Subcutaneous adipose tissue (tissue), 4 donors: ENCODE data around the gene TPM3. TPM values are rescaled to one million over a fixed set of nuclear protein-coding genes. Genes with fewer than 3 reads are reported as not detected.

ENCODE experiments used
- CTCF ChIP-seq: fragments of 450-650 bp; IDR thresholded peaks from one replicate; pipeline ENCODE4 v1.5.1; 2016; ENCODE audit warnings: low read depth, mild to moderate bottlenecking, control low read depth, antibody characterized with exemption, moderate library complexity
- small RNA-seq: library from RNA; depleted of rRNA; stranded (forward); fragments of <200 nt; gene quantifications from one replicate; pipeline ENCODE3, GENCODE V24; 2016
- total RNA-seq, 4 donors: library from RNA; depleted of rRNA; stranded (reverse); fragments of >200 nt; gene quantifications; one replicate each; pipeline ENCODE4 v1.1.0, GENCODE V29; 2016

TPM3 gene
- total RNA-seq, 4 donors from 2014 or later = 208 to 305 (median 294) TPM

DNA sequence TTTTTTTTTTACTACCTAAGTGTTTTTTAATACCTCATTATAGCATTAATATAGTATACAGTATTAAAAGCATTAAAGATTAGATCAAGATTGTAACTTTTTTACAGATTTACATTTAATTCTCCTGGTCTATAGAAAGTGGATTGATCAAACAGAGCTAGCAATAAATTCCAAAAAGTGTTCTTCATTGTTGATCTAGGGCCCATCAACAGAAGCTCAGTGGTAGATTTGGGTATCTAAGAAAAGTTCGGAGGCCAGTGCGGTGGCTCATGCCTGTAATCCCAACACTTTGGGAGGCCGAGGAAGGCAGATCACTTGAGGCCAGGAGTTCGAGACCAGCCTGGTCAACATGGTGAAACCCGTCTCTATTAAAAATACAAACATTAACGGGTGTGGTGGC is 49.5 kb downstream of the TPM3 start:
- TF ChIP-seq CTCF = no peak

DNA sequence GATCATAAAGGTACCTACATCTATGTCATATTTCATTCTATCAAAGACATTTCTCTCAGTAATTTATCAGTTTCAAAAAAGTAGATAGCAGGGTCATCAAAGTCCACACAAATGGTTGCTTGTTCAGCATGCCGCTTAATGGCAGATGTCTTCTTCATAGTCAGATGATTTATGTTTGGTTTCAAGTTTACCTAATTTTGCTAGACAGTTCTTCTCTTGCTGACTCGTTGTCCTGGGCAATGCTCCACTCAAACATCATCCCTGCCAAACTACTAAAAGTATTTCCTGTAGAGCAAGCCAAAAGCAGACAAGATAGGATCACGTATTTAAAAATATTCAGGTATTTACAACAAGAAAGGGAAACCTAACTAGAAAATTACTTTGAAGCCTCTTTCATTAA is 50.7 kb downstream of the TPM3 start:
- TF ChIP-seq CTCF = no peak

- TF ChIP-seq CTCF = no peak
Observed at GRCh38 chr1:154137888-154138287, 54.0 kb downstream of the TPM3 start.

DNA sequence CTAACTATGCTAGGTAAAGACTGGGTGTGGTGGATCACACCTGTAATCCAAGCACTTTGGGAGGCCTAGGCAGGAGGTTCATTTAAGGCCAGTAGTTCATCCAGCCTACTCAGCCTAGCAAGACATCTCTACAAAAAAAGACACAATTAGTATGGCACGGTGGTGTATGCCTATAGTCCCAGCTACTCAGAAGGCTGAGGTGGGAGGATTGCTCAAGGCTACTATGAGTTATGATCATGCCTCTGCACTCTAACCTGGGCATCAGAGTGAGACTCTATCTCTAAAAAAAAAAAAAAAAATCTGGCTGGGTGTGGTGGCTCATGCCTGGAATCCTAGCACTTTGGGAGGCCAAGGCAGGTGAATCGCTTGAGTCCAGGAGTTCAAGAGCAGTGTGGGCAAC is 58.6 kb downstream of the TPM3 start:
- TF ChIP-seq CTCF = no peak

GRCh38 chr1:154129391-154129970 is 62.4 kb downstream of the TPM3 start:
- no peak for TF ChIP-seq CTCF

DNA sequence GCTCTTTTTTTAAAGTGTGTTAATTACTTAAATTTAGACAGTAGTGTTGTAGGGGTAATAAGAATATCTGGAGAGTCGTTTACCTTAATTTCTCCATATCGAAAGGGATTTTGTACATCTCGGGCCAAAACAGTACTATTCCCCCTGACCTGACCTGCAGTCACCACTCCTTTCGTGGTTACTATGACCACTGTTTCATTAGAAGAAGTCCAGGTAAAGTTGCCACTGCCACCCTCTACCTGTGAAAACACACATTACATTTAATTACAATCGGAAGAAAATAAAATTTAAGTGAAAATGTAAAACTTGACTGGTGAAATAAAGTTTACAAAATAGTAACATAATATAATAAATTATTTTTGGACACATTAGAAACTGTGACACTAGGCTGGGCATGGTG is 74.3 kb downstream of the TPM3 start:
- no peak for TF ChIP-seq CTCF

GRCh38 chr1:154115180-154115579 is 76.7 kb downstream of the TPM3 start:
- no peak for TF ChIP-seq CTCF

Small RNAs within 50 kb of the gene (small RNA-seq; reads per million reads assigned to genes)
- 1.6 reads per million, percentile 23 among the genes with 10 or more reads in this experiment for gene MIR190B

Other genes with a start within 250 kb of the TPM3 start
- 10 to 100 TPM; 33.8 to 67.6 (median 43.6) TPM for gene DENND4B, start 245.4 kb downstream of the TPM3 start, total RNA-seq
- 10 to 100 TPM; 17.7 to 95.5 (median 18.0) TPM for gene CRTC2, start 233.5 kb downstream of the TPM3 start, total RNA-seq
- 100 to 1,000 TPM in 1 of 4 donors, 10 to 100 TPM in 3; 44.3 to 113 (median 82.5) TPM for gene SLC39A1, start 228.6 kb downstream of the TPM3 start, total RNA-seq
- 10 to 100 TPM in 1 of 4 donors, 1 to 10 TPM in 3; 4.7 to 12.1 (median 8.7) TPM for gene CREB3L4, start 224.2 kb downstream of the TPM3 start, total RNA-seq
- 100 to 1,000 TPM; 183 to 201 (median 198) TPM for gene JTB, start 214.4 kb downstream of the TPM3 start, total RNA-seq
- gene RAB13, start 205.8 kb downstream of the TPM3 start, total RNA-seq = 10 to 100 TPM; 40.1 to 97.9 (median 64.1) TPM
- 1,000 to 10,000 TPM; 1,809 to 3,638 (median 2,450) TPM for gene RPS27, start 201.3 kb downstream of the TPM3 start, total RNA-seq
- gene NUP210L, start 37.0 kb downstream of the TPM3 start, total RNA-seq = under 1 TPM in 1 of 4 donors, not detected in 3; 0.22 TPM
- not detected for gene CFAP141, start 14.2 kb upstream of the TPM3 start, total RNA-seq
- gene UBAP2L, start 28.9 kb upstream of the TPM3 start, total RNA-seq = 10 to 100 TPM; 58.8 to 75.7 (median 64.7) TPM
- 100 to 1,000 TPM in 1 of 4 donors, 10 to 100 TPM in 3; 84.9 to 105 (median 89.9) TPM for gene HAX1, start 80.5 kb upstream of the TPM3 start, total RNA-seq
- not detected for gene AQP10, start 129.0 kb upstream of the TPM3 start, total RNA-seq
- gene ATP8B2, start 133.4 kb upstream of the TPM3 start, total RNA-seq = 10 to 100 TPM; 39.6 to 46.5 (median 44.6) TPM
- 10 to 100 TPM; 24.4 to 39.4 (median 27.8) TPM for gene IL6R, start 213.2 kb upstream of the TPM3 start, total RNA-seq